Left renal cortex interstitium (tissue), 4 donors: ENCODE measurements around the gene CPA4. TPM values are rescaled to one million over a fixed set of nuclear protein-coding genes. Genes with fewer than 3 reads are reported as not detected.

ENCODE experiments used
- DNase-seq, 4 donors: peaks; one replicate each; pipeline ENCODE4 v3.0.0-alpha.2; 2013; ENCODE audit warnings: low read depth in 4 of 4, low spot score in 2 of 4, missing footprints in 1 of 4
- polyA plus RNA-seq, 4 donors: library from polyadenylated mRNA; unstranded; fragments of 120-200 nt; gene quantifications; one replicate each; pipeline ENCODE4 v1.2.1, GENCODE V29; 2013; ENCODE audit not compliant: insufficient read length in 4 of 4

Gene CPA4
- polyA plus RNA-seq, 4 donors = 0.10 to 0.57 (median 0.38) TPM

GRCh38 chr7:130274983-130275591, 17.9 kb upstream of the CPA4 start:
- DNase-seq = no peak

- no peak for DNase-seq
Observed at GRCh38 chr7:130275826-130276297, 17.1 kb upstream of the CPA4 start.

DNA sequence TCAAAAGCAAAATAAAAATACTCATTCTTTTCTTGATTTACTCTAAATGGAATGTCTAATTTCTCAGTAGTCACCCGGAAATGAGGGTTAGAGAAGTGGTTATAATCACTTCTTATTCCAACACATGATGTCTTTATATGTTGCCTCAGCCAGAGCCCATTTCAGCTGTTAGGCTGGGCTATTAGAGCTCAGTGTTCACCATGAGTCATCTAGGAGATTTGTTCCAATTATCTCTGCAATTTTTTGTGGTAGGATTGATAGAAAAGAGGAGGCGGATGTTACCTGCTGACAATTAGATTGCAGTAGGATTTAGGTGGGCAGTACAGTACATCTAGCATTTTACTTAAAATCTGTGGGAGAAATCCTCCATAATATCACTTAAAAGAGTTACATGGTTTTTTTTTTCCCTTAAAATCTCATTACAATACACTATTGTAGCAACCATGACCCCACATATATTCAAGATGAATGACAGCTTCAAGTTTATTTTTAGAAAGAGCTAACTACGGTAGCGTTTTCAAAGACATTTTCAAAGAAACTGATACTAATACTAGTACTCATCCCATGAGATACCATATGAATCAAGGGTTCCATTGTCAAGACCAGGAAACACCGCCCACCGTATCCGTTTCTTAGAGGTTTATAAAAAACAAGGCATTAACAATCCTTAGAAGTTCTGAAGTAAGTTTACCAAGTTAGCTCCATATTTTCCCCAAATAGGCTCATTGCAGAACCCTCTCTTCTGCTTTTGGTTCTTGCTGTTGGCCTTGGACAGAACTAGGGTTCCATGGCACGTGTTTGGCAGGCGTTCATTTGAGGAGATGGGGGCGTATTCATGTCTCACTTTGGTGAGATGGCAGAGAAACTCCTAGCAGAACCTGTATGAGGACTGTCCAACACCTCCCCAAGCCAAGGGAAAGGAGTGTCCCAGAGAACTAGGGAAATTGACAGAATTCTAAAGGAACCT, 15.9 kb upstream of the CPA4 start:
- no peak for DNase-seq

DNA sequence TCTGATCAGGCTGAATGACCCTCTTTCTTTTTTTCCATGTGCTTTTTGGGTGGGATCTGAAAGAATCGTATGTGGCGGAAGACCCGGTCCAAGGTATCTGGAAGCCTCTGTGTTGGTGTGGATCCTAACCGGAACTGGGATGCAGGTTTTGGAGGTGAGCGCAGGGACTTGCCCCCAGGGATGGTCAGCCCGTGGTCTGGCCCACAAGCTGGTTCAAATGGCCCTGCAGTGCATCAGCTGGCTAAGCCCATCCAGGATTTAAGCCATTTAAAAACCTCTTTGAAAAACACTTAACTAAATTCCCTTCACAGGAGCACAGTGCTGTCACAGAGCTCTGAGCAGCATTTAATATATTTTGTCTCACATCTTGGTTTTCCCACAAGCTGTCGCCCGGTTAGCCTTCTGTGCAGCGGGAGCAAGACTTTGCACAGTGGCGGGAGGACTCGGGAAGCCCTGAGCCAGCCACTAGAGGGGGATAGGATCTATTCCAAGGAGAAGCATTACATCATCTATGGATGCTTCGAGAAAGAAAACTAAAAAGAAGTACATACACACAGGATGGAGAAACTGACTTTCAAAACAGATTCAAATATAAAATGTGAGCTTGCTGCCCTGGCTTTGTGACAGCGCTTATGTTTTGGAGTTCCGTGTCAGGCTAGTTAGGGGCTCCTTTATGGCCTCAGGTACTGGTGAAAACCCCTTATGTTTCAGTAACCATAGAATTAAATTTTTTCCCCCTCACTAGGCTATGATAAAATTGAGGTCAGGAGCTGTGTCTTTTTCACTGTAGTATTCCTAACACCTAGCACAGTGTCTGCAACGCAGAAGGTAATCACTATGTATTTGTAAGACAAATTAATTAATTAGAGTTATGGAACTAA, 15.0 kb upstream of the CPA4 start:
- DNase-seq = peak; percentile 74 to 79 (median 77)

GRCh38 chr7:130278860-130279259, 14.1 kb upstream of the CPA4 start:
- DNase-seq = peak in 1 of 4 donors; percentile 68

GRCh38 chr7:130279286-130279685, 13.7 kb upstream of the CPA4 start:
- DNase-seq = no peak

- no peak for DNase-seq
Observed at GRCh38 chr7:130279906-130280305, 13.1 kb upstream of the CPA4 start.

GRCh38 chr7:130281260-130281659, 11.7 kb upstream of the CPA4 start:
- DNase-seq = no peak

DNA sequence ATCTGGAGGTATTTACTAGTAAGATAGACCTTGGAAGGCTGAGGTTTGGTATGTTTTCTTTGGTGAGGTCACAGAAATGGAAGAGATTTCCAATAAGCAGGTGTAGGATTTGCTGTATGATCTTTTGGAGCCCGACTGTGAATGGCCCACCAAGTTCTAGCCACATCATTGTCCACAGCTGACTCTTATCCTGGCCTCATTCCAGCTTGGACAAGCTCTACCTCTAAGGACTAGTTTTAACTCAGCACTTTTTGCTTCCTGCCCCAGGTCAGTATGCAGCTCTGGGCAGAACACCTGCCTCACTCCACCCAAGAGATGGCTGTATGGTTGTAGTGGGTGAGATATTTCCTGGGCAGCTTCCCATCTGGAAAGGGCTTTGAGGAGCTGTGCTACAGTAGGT, 6.1 kb upstream of the CPA4 start:
- DNase-seq = no peak

DNA sequence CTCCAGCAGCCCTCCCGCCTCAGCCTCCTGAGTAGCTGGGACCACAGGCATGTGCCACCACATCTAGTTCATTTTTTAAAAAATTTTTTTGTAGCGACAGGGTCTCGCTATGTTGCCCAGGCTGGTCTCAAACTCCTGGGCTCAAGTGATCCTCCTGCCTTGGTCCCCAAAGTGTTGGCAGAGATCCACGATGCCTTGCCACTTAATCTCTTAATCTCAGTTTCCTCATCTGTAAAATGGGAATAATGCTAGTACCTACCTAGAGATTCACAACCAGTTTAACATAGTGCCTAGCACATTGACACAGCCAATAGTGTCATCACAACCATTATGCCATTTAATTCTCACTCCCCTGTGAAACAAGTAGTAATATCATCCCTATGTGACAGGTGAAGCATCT, 4.8 kb upstream of the CPA4 start:
- DNase-seq = no peak

DNA sequence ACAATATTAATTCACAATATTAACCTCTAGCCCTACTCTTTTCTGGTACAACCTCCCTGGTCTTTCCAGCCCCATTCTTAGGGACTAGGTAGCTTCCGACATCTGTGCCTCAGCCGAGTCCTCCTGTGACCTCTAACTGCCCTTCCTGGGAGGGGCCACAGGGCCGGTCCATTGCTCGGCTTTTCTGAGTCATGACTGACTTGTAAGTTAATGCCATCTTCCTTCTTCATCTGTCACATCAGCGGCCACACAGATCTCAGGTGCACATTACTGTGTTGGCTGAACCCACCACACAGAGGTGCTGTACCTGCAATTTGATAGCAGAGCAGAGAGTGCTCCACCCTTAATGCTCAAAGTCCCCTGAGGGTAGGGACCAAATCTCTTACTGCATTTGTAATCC, 4.1 kb upstream of the CPA4 start:
- DNase-seq = no peak

- DNase-seq = no peak
Observed at GRCh38 chr7:130289478-130289877, 3.5 kb upstream of the CPA4 start.

DNA sequence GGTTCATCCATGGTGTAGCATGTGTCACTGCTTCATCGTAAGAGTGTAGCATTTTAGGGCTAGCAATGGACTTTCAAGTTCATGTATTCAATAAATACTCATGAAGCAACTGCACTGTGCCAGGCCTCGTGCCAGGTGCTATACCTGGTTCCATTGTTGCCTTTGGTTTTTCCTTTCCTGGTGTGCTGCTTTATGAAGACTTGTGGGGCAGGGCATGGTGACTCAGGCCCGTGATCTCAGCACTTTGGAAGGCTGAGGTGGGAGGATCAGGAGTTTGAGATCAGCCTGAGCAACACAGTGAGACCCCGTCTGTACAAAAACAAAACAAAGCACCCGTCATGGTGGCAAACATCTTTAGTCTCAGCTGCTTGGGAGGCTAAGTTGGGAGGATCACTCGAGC, 2.2 kb upstream of the CPA4 start:
- DNase-seq = no peak

- no peak for DNase-seq
Observed at GRCh38 chr7:130293521-130293920, 560 bp downstream of the CPA4 start.

- DNase-seq = no peak
Observed at GRCh38 chr7:130294314-130294713, 1.4 kb downstream of the CPA4 start.

GRCh38 chr7:130296221-130296951, 3.4 kb downstream of the CPA4 start:
- no peak for DNase-seq

- no peak for DNase-seq
Observed at GRCh38 chr7:130297628-130298543, 4.9 kb downstream of the CPA4 start.

GRCh38 chr7:130298544-130299326, 5.8 kb downstream of the CPA4 start:
- no peak for DNase-seq
